ES-I3 (cell line): ENCODE measurements around the gene MTHFS.

Experiments
- H3K36me3 ChIP-seq: 2 replicates; pipeline ENCODE4 v1.6.1; 2013; ENCODE audit warnings: mild to moderate bottlenecking, low read length, control low read depth, moderate library complexity; ENCODE audit not compliant: insufficient read depth
- H3K4me1 ChIP-seq: 2 replicates; pipeline ENCODE4 v1.6.1; 2013; ENCODE audit warnings: mild to moderate bottlenecking, control low read depth, low read length; ENCODE audit not compliant: insufficient read depth
- H3K9ac ChIP-seq: 2 replicates; pipeline ENCODE4 v1.6.1; 2013; ENCODE audit warnings: low read depth, mild to moderate bottlenecking, low read length, moderate library complexity
- H3K9me3 ChIP-seq: 2 replicates; pipeline ENCODE4 v1.6.1; 2013; ENCODE audit warnings: mild to moderate bottlenecking, low read length, moderate library complexity; ENCODE audit not compliant: control insufficient read depth, insufficient read depth

MTHFS gene

DNA sequence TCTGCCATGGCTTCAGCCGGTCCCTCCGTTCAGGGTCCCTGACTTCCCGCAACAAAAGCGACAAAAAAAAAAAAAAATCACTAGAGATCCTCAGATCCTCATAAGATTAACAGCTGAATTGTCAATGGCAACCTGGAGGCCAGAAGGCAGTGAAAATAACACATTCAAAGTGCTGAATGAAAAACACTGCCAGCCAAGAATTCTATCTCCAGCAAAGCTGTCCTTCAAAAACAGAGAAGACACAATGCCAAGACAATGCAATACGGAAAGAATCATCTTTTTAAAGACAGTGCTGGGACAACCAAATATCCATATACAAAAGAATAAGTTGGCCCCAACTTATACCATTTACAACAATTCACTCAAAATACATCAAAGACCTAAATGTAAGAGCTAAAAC lies 21.6 kb downstream of the MTHFS start:
- Histone ChIP-seq H3K36me3 (no peaks in the 10 kb centered on the region; the same call in 1 of the 2 replicates), H3K9me3 (peaks cover 32% of the 10 kb centered on the region; the same call in 1 of the 2 replicates), H3K4me1 (0 out of 2 replicates have a peak, but pooled peaks cover 4% of the 10 kb centered on the region), H3K9ac (no peak overlapping the region)

DNA sequence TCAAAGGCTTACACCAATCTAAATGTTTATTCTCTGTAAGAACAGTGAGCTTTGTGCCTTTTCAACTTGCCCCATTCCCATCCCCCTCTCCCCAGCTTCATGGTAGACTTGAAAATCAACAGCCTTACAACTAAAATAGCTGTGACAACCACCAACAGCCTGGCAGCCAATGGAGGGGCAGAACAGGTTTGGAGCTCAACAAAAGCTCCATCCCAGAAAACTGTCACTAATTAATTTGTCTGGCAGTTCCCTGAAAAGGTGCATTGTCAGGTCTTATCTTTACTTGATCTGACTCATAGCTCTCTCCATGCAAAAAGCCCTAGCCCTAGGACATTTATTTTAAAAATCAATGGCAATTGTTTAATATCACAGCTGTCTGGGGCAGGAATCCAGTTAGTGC lies 22.6 kb downstream of the MTHFS start:
- 0 out of 2 replicates have a peak, but pooled peaks cover 4% of the 10 kb centered on the region for H3K4me1 ChIP-seq
- peaks cover 26% of the 10 kb centered on the region; the same call in 1 of the 2 replicates for H3K9me3 ChIP-seq
- no peaks in the 10 kb centered on the region; the same call in 1 of the 2 replicates for H3K36me3 ChIP-seq
- no peak overlapping the region for H3K9ac ChIP-seq

DNA sequence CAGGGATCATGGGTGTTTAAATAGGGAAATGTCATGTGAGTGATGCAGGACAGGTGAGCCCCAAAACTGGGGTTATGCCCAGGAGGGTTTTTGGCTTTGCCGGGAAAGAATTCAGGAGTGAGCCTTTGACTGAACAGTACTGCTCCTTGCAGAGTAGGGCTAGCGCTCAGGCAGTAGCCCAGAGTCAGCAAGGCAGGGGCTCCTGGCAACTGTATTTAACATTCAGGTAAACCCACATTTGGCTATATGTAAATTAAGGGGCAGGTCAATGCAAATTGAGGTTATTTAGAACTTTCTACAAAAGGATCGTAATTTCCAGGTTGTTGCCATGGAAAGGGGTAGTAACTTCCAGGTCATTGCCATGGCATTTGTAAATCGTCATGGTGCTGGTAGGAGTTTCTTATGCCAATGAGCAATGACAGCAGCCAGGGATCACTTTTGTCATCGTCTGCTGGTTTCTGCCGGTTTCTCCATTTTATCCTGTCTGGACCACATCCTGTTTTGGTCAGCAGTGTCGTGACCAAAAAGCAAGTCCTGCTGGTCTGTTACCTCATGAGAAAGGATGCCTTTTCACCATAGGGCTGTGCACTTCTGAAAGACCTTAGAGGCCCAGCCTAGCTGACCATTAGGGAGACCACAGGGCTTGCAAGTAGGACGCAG lies 24.3 kb downstream of the MTHFS start:
- Histone ChIP-seq H3K4me1 (0 out of 2 replicates have a peak, but pooled peaks cover 4% of the 10 kb centered on the region), H3K9ac (no peak overlapping the region), H3K36me3 (no peaks in the 10 kb centered on the region; the same call in none of the 2 replicates), H3K9me3 (peaks cover 14% of the 10 kb centered on the region; the same call in 1 of the 2 replicates)

DNA sequence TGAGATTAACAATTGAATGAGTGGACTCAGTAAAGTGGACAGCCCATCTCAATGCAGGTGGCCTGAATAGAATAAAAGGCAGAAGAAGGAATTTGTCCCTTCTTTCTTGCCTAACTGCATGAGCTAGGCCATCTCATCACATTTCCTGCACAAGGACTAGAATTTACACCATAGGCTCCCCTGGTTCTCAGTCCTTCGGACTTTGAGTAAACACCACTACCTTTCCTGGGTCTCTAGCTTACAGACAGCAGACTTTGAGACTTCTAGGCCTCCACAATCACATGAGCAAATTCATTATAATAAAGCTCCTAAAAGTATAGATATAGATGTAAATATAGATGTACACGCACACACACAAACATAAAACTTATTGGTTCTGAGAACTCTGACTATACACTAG lies 28.3 kb downstream of the MTHFS start:
- H3K9ac ChIP-seq: no peak overlapping the region

DNA sequence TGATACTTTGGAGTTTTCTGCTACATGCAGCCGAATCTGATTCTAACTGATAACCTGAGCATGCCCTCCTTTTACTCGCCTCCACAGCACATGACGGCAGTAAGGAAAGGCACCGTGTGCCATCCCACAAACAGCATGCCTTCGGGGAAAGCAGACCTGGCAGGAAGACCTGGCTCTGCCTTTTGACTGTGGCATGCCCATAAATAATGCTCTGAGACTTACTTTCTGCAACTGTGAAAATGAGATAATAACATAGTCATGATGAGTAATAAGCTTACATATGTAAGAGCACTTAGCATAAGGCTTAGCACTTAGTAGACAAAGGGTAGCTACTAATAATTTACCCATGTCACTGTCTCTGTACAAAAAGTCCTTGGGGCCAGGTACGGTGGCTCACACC lies 32.9 kb downstream of the MTHFS start:
- no peak overlapping the region for H3K9ac ChIP-seq

More for the DNA sequence above, 28.3 kb downstream of the MTHFS start:
- H3K36me3 ChIP-seq: no peaks in the 10 kb centered on the region; the same call in none of the 2 replicates
- peaks cover 2% of the 10 kb centered on the region; the same call in 1 of the 2 replicates for H3K9me3 ChIP-seq
- 0 out of 2 replicates have a peak, but pooled peaks cover 4% of the 10 kb centered on the region for H3K4me1 ChIP-seq

DNA sequence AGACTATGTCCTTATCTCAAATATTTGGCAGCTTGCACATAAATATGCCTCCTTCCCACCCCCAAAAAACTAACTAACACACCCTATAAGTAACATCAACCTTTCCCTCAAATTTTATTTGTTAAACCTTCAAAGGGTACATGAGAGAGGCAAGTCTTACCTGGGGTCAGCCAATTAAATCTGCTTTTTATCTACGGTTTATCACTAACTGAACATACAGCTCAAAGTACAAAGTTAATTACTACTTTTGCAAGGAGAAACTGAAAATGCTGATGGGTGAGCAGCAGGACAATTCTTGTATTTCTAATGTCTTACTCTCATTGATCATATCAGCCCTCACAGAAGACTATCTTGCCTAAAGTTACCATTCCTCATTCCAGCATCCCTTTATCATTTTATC lies 34.6 kb downstream of the MTHFS start:
- no peak overlapping the region for H3K9ac ChIP-seq
- no peaks in the 10 kb centered on the region for H3K4me1 ChIP-seq
- no peaks in the 10 kb centered on the region for H3K36me3 ChIP-seq
- no peaks in the 10 kb centered on the region for H3K9me3 ChIP-seq

More for the DNA sequence above, 32.9 kb downstream of the MTHFS start:
- H3K9me3 ChIP-seq: no peaks in the 10 kb centered on the region
- H3K4me1 ChIP-seq: no peaks in the 10 kb centered on the region
- no peaks in the 10 kb centered on the region; the same call in 1 of the 2 replicates for H3K36me3 ChIP-seq

DNA sequence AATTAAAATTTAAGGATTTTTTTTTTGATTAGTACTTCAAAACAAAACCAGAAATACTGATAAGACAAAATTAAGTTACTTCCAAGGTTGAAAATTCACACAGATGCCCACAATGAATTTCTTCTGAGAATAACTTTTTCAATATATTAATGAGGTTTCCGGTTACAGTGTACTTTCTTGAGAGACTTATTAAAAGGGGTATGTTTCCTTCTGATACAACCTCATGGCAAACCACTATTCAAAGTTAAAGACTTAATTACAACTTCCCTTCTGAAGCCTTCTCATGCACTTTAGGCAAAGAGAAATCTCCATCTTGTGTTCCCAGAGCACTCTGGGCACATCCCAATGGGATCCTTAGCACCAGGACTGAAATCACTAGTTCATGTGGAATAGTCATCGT lies 36.2 kb downstream of the MTHFS start:
- Histone ChIP-seq H3K36me3 (no peaks in the 10 kb centered on the region), H3K9me3 (no peaks in the 10 kb centered on the region)

DNA sequence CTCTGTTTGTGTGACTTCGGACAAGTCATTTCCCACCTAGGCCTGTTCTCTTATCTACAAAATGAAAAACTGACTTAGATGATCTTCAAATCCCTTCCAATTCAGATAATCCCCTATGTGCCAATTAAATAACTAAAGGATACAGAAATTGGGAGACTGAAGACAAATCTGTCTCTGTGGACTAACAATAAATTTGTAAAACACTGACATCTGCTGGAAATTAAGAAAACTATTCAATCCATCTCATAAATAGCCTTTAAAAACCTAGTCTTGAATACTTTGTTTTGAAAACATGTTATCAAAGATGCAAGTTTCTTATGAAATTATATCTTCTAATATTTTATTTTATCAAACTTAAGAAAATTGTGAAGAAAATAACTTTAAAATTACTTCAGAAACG lies 38.3 kb downstream of the MTHFS start:
- Histone ChIP-seq H3K9ac (no peak overlapping the region), H3K9me3 (no peaks in the 10 kb centered on the region), H3K4me1 (peaks cover 9% of the 10 kb centered on the region; the same call in 1 of the 2 replicates), H3K36me3 (no peaks in the 10 kb centered on the region)

More for the DNA sequence above, 36.2 kb downstream of the MTHFS start:
- no peak overlapping the region for H3K9ac ChIP-seq
- no peaks in the 10 kb centered on the region for H3K4me1 ChIP-seq

DNA sequence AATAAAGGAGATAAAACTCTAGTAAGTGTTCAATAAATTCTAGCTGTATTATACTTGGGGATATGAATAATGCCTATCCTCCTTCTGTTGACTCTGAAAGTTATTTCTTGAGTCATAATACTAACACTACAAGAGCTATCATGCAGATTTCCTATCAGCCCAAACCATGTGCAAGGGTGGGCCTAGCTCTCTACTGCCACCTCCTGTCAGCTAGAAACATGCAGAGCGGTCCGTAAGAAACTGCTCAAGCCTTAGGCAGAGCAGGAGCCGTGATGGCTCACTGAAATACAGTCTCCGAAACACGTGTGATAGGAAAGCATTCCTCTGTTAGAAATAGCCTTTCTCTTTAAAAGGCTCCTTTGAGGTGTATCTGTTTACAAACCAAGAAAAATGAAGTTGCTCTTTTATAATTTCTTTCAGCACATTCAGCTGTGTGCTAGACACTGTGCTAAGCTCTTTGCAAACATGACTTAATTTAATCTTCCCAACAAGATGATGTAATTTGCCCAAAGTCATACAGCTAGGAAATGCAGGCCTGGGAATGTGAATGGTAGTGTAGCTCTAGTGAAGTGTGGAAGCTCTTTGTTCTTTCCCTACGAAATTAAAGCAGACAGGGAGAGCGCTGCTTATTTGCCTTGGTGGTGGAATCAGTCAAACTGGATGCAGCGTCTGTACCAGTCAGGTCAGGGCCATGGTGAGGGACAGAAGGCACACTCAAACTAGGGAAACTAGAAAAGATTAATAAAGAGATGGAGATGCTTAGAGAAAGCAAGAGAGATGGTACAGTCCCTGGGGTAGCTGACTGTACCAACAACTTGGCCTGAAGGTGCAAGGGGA lies 43.1 kb downstream of the MTHFS start:
- Histone ChIP-seq H3K4me1 (peaks cover 9% of the 10 kb centered on the region; the same call in 1 of the 2 replicates), H3K9me3 (no peaks in the 10 kb centered on the region), H3K9ac (no peak overlapping the region), H3K36me3 (peaks cover 3% of the 10 kb centered on the region; the same call in 1 of the 2 replicates)

DNA sequence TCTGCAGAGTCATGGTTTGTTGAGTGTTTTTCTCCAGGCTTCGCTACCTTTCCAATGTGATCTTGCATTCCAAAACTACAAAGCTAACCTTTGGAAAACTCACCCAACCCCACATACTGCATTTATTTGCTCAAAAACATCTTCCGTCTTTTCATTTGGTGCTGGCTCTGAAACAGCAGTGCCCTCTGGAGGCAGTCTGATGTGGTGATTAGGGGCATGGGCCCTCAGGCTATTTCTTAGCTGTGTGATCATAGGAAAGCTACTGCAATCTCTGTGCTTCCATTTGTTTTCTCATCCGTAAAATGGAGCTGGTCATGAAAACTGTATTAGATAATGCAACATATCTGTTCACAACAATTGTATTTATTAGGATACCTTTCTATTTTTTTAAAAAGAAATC lies 47.0 kb downstream of the MTHFS start:
- Histone ChIP-seq H3K9ac (no peak overlapping the region), H3K9me3 (no peaks in the 10 kb centered on the region), H3K4me1 (peaks cover 9% of the 10 kb centered on the region; the same call in 1 of the 2 replicates), H3K36me3 (peaks cover 3% of the 10 kb centered on the region; the same call in 1 of the 2 replicates)

DNA sequence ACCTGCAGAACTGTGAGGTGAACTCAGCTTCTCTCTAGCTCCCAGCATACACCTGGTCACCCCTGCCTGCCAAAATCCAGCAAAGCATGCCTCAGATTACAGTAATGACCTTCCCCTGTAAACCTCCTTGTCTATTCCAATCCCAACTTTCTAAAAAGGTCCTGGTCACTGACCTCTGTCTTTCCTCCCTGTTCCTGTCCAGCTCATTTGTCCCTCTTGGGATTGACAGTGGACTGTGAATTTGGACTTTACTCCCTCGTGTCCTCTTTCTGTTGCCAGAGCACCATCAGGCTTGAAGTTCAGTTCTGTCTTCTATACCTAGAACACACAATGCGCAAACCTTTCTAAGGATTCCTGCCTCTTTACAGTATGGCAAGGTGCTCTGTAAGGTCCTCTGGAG lies 50.3 kb downstream of the MTHFS start:
- Histone ChIP-seq H3K9me3 (no peaks in the 10 kb centered on the region), H3K9ac (no peak overlapping the region), H3K4me1 (no peaks in the 10 kb centered on the region), H3K36me3 (0 out of 2 replicates have a peak, but pooled peaks cover 3% of the 10 kb centered on the region)

DNA sequence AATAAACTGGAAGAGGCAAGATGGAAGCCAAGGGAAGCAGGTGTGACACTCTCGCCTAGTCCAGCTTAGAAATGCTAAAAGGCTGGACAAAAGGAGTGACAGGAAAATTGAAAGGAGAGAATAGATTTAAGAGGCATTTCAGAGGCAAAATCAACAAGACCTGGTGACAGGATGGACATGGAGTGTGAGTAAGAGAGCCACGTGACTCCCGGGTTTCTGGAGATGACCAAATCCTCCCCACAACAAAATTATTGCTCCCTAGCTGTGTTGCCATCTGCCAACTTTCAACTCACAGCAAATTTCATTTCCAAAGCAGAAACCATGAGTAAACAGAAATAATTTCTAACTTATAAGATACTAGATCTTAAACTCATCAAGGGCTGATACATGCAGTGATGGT lies 52.6 kb downstream of the MTHFS start:
- no peaks in the 10 kb centered on the region for H3K4me1 ChIP-seq
- H3K9ac ChIP-seq: no peak overlapping the region
- H3K36me3 ChIP-seq: no peaks in the 10 kb centered on the region
- no peaks in the 10 kb centered on the region for H3K9me3 ChIP-seq

DNA sequence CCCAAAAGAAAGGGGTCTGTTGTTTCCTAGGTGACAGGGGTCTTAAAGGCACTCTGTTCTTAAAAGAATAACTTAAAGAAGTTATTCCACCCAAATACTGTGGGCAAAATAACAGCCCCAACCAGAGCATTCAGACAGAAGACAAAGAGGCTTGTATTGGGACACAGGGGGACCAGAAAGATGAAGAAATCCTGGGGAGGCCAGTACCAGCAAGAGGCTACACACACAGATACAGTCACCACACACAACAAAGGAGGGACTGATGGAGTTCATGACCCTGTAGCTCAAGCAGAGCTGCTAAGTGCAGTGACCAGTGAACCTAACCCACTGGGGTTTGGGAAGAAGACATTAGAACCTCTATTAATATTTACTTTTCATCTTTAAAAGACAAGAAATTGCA lies 59.0 kb downstream of the MTHFS start:
- Histone ChIP-seq H3K9me3 (no peaks in the 10 kb centered on the region), H3K36me3 (no peaks in the 10 kb centered on the region), H3K9ac (no peak overlapping the region), H3K4me1 (no peaks in the 10 kb centered on the region)

DNA sequence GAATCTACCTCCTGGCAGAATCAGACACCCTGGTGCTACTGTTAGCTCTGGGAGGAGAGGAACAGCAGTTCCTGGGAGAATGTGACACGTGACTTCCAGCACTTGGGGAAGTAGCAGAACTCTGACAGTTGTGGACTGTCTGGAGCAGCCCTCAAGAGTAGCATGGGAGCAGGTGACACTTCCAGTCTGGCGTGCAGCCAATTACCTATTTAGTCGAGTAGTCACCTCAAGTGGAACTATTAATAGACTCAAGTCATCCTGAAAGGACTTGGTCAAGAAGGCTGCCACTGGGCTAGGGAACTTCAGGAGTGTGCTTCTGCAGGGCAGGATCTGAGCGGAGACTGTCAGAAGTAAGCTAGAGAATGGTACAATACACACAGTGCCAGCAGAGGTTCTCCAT lies 62.3 kb downstream of the MTHFS start:
- Histone ChIP-seq H3K36me3 (no peaks in the 10 kb centered on the region), H3K9me3 (no peaks in the 10 kb centered on the region), H3K9ac (no peak overlapping the region), H3K4me1 (no peaks in the 10 kb centered on the region)
